Stimulated activated CD4-positive, alpha-beta T cell treated with anti-CD3 and anti-CD28 coated beads, Interleukin-1b, Interleukin-23, amount 100 ng/mL, for 1 hour (primary cell): Measurements from ENCODE around the gene GTPBP1.

ENCODE experiments used
- DNase-seq, 2 donors: peaks; one replicate each; pipeline ENCODE4 v3.0.0-alpha.2; 2020; ENCODE audit warnings: low read depth in 2 of 2

GTPBP1 gene

GRCh38 chr22:38700789-38701628, 4.7 kb upstream of the GTPBP1 start, which contains the start of gene JOSD1:
Gene JOSD1 (minus strand): TSS chr22:38700943. CDS start chr22:38699987, 956 bp downstream.
- DNase-seq = peak; percentile 92 to 95

DNA sequence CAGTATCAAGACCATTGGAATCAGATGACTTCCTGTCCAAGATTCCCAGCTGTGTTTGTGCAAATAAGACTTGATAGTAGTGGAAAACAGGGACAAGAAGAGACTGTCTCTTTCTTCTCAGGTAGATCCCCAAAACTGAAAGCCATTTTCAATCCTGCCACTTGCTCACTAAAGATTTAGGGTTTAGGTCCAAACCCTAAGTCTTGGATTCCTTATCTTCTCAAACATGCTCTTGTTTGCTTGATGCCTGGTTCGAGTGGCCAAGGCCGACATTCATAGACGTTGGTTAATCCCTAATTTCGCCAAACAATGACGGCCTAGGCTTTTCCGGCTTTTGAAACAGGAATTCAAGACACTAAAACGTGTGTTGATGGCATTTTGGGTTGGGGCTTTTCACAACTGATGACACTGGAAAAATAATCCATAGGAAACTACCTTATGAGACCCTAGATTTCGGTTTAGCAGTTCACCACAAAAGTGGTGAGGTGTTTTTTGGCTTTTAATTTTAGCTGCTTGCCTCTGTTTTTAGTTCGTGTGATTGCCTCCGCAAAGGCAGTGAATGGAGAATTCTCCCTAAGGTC, 1.0 kb upstream of the GTPBP1 start:
- no peak for DNase-seq

DNA sequence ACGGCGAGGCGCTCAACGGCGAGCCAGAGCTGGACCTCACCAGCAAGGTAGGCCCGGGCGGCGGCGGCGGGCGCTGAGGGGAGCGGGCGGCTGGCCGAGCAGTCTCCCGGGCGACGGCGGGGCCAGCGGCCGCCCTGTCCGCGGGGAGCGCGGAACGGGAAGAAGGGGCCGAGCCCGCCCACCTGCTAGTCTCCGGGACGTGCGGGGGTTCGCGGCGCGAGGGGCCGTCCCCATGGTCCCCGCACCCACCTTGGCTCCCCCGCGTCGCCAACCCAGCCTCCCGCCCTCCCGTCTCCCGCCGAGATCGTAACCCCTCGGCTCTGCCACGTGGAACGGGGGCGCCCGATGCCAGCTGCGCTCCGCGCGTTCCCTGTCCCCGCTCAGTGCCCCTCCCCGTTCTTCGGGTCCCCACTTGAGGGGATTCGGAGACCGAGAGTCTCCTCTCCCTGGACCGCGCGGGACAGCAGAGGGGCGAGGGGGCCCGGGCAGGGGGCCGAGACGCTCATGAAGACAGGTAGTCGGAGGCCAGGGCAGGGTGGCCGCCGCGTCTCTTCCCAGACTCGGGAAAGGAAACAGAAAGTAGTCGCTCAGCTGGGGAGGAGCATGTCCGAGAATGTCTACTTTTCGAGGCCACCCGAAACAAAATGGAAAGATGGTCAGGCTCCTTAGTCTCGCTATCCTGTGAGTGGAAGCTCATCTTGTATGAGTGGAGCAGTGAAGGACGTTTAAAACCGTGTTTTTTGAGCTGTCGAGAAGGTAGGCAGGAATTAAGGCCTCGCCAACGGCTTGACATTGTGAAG, 557 bp downstream of the GTPBP1 start:
- no peak for DNase-seq

- no peak for DNase-seq
Observed at GRCh38 chr22:38706901-38707195, 1.1 kb downstream of the GTPBP1 start.

GRCh38 chr22:38707346-38707745, 1.6 kb downstream of the GTPBP1 start:
- DNase-seq = no peak

- no peak for DNase-seq
Observed at GRCh38 chr22:38707984-38708383, 2.2 kb downstream of the GTPBP1 start.

GRCh38 chr22:38709306-38709705, 3.6 kb downstream of the GTPBP1 start:
- DNase-seq = no peak

- DNase-seq = no peak
Observed at GRCh38 chr22:38710351-38710750, 4.6 kb downstream of the GTPBP1 start.

DNA sequence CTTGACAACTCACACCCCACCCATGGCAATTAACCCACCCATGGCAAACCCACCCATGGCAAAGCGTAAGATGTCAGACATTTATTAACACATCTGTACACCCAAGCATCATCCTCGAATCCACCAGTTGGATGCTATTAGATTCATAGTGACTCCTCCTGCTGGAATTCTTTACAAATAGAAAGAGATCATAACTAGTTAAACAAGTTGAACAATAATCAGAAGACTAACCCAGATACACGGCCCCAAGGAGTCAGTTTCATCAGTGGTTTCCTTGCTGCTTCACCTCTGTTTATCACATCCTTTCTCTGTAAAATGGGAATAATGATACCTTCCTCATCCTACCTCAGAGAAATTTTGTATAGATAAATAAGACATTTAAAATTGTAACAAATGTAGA, 5.1 kb downstream of the GTPBP1 start:
- DNase-seq = no peak

DNA sequence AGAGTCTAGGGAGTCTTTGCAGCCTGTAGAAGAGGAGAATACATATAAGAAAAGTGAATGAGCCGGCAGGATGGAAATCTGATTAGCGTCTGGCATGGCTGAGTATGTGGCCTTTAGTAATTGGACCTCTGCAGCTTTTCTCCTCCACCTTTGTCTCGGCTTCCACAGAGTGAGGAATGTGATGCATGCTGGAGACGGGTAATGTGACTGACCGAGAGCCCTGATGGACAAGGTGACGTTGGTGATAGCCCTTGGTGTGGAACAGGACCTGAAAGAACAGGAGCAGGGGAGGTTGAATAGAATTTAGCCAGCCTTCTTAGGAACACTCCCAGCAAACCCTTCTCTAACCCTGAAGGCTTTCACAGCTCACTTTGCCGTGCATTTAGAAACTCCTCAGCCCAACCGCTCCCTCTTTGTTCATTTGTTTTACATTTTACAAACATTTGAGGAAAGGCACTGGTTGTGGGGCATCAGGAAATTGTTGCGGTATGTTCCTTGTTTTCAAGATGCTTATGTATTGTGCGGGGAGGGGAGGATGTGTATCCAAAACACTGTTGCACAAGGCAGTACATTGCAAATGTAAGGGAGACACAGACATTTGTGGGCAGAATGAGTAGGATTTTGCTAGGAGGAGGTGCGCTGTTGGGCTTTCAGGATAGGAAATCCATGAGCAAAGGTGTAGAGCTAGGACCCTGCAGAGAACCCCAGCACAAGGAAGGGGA, 6.9 kb downstream of the GTPBP1 start:
- no peak for DNase-seq

GRCh38 chr22:38713921-38714320, 8.2 kb downstream of the GTPBP1 start:
- DNase-seq = no peak

DNA sequence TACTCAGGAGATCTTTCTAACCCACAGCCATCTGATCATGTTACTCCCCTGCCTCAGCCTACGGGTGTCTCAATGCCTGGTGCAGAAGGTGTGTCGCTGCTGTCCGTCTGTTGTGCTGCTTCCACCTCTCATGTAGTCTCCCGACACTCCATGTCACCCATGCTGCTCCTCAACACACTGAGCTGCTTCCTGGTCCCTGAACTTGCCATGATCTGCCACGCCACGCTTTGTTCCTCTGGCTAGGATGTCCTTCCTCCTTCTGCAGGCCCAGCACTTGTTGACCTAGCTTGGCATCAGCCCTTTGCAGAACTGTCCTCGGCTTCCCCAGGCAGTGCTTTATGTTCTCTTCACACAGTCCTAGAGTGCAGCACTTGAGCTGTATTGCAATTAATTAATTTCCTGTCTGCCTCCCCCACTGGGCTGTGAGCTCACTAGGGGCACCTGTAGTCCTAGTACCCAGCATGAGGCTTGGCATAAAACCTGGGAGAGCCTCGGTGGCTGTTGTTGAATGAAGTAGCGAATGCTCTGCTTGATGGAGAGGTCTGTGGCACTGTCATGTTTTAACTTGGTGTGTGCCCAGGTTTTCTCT, 9.5 kb downstream of the GTPBP1 start:
- no peak for DNase-seq

- no peak for DNase-seq
Observed at GRCh38 chr22:38715852-38716251, 10.1 kb downstream of the GTPBP1 start.

- no peak for DNase-seq
Observed at GRCh38 chr22:38716271-38716670, 10.5 kb downstream of the GTPBP1 start.

DNA sequence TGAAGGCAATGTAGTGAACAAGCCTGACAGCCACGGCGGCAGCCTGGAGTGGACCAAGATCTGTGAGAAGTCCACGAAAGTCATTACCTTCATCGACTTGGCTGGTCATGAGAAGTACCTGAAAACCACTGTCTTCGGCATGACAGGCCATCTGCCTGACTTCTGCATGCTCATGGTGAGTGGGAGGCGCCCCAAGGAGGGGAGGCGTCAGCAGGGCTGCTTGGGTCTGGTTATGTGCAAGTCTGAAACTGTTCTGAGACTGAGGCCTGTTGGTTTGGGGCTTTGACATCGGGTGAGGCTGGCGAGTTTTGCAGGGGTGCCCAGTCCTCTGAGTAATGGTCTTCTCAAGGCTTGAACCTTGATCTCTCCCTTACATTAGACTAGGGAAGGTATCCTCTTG, 11.1 kb downstream of the GTPBP1 start:
- no peak for DNase-seq

DNA sequence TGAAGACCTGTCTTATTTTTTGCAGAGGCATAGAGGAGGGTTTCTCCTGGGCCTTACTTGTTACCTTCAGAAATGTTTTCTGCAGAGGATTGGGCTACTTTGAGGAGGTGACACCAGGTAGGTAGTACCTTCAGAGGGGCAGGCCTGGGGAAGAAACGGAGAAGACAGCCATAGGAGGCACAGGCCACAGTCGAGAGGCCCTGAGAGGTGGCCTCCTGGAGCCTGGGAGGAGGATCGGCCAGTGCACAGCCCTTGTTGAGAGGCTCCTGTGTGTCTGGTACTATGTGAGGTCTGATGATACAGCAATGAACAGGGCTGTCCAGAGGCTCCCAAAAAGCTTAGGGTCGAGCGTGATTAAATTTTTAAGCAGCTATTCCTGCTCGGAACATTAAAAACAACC, 11.5 kb downstream of the GTPBP1 start:
- no peak for DNase-seq

DNA sequence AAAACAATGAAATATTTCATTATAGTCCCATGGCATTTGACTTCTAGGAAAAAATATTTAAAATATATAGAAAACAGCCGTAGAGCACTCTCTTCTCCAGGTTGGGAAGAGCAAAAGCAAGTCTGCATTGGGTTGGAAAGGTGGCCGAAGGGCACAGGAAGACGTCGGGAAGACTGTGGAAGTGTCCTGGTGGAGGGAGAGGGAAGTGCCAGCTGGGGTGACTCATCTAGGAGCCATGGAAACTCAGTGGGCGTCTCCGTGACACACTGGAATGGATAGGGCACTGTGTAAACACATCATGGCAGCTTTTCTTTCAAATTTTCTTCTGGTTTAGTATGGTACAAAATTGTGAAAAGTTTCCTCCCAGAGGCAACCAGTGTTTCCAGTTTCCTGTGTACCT, 12.7 kb downstream of the GTPBP1 start:
- no peak for DNase-seq

DNA sequence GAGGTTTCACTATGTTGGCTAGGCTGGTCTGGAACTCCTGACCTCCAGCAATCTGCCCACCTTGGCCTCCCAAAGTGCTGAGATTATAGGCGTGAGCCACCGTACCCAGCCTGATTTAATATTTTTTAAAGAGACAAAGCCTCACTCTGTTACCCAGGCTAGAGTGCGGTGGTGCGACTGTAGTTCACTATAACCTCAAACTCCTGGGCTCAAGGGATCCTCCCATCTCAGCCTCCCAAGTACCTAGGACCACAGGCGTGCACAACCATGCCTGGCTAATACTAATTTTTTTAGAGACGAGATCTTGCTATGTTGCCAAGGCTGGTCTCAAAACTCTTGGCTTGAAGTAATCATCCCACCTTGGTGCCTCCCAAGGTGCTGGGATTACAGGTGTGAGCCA, 13.5 kb downstream of the GTPBP1 start:
- DNase-seq = no peak

DNA sequence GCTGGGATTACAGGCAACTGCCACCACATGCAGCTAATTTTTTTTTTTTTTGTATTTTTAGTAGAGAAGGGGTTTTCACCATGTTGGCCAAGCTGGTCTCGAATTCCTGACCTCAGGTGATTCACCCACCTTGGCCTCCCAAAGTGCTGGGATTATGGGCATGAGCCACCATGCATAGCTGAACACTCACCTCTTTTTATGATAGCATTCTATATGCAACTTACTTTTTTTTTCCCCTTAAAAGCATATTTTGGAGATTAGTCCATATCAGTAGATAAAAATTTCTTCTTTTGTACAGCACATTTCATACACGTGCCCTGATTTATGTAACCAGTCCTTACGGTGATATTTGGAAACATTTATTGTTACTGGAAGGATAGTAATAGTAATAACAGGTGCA, 14.6 kb downstream of the GTPBP1 start:
- DNase-seq = no peak

GRCh38 chr22:38721551-38721950, 15.8 kb downstream of the GTPBP1 start:
- DNase-seq = no peak

GRCh38 chr22:38724176-38724575, 18.4 kb downstream of the GTPBP1 start:
- no peak for DNase-seq
